Measurements from ENCODE around the gene TBC1D1. TPM values are rescaled to one million over a fixed set of nuclear protein-coding genes. Genes with fewer than 3 reads are reported as not detected.

TBC1D1 gene
- total RNA-seq, 2 experiments from 2014 or later: 40.7 to 46.5 TPM

GRCh38 chr4:38007645-38008044, 116.8 kb downstream of the TBC1D1 start:
- ChIA-PET POLR2A (no interaction called here), CTCF (no interaction called here)
- no peaks in the 10 kb centered on the region for H3K9me3 Mint-ChIP-seq
- no peak overlapping the region for H3K27ac Mint-ChIP-seq
- H3K4me1 Mint-ChIP-seq (ENCODE audit: low read depth): peaks cover 35% of the 10 kb centered on the region
- H3K27me3 Mint-ChIP-seq: no peaks in the 10 kb centered on the region
- no peaks in the 10 kb centered on the region for H3K27me3 ChIP-seq (ENCODE audit: control insufficient read depth in 1 of 2, insufficient read depth in 2 of 2, low read length in 2 of 2)
- H3K36me3 ChIP-seq (ENCODE audit: insufficient read depth, low read length): no peaks in the 10 kb centered on the region
- no peak for TF ChIP-seq CTCF (IDR thresholded peaks at IDR 0.05)
- H3K4me1 ChIP-seq (ENCODE audit: insufficient read depth, low read length): peaks cover 2% of the 10 kb centered on the region
- no peak overlapping the region for H3K27ac ChIP-seq (ENCODE audit: low read depth in 1 of 2, low read length in 2 of 2)
- DNase-seq (no peak), ATAC-seq (ENCODE audit: poor library complexity) (no peak)
- H3K4me3 Mint-ChIP-seq: no peak overlapping the region
- no peaks in the 10 kb centered on the region for H3K9me3 ChIP-seq (ENCODE audit: control insufficient read depth in 1 of 2, insufficient read depth in 1 of 2, low read length in 2 of 2)
- intact Hi-C loops (cut with DNase I, micrococcal nuclease): no loop called here
- H3K4me3 ChIP-seq (ENCODE audit: low read length): no peak overlapping the region
- H3K36me3 Mint-ChIP-seq (ENCODE audit: low read depth): no peaks in the 10 kb centered on the region

- Mint-ChIP-seq H3K27me3 (no peaks in the 10 kb centered on the region), H3K27ac (no peak overlapping the region), H3K36me3 (ENCODE audit: low read depth) (peaks cover under 1% of the 10 kb centered on the region), H3K9me3 (no peaks in the 10 kb centered on the region), H3K4me1 (ENCODE audit: low read depth) (peaks cover 27% of the 10 kb centered on the region), H3K4me3 (no peak overlapping the region)
- POLR2A ChIA-PET: no interaction called here
- no peaks in the 10 kb centered on the region for H3K36me3 ChIP-seq (ENCODE audit: insufficient read depth, low read length)
- no peaks in the 10 kb centered on the region for H3K27me3 ChIP-seq (ENCODE audit: control insufficient read depth in 1 of 2, insufficient read depth in 2 of 2, low read length in 2 of 2)
- ATAC-seq (ENCODE audit: poor library complexity) (no peak), DNase-seq (no peak)
- H3K4me3 ChIP-seq (ENCODE audit: low read length): no peak overlapping the region
- intact Hi-C loops (cut with DNase I, micrococcal nuclease): no loop called here
- H3K27ac ChIP-seq (ENCODE audit: low read depth in 1 of 2, low read length in 2 of 2): no peak overlapping the region
- CTCF ChIA-PET: no interaction called here
- H3K4me1 ChIP-seq (ENCODE audit: insufficient read depth, low read length): no peaks in the 10 kb centered on the region
- H3K9me3 ChIP-seq (ENCODE audit: control insufficient read depth in 1 of 2, insufficient read depth in 1 of 2, low read length in 2 of 2): no peaks in the 10 kb centered on the region
- TF ChIP-seq CTCF (IDR thresholded peaks at IDR 0.05): no peak
Measured at GRCh38 chr4:38008571-38009021, 117.7 kb downstream of the TBC1D1 start.

DNA sequence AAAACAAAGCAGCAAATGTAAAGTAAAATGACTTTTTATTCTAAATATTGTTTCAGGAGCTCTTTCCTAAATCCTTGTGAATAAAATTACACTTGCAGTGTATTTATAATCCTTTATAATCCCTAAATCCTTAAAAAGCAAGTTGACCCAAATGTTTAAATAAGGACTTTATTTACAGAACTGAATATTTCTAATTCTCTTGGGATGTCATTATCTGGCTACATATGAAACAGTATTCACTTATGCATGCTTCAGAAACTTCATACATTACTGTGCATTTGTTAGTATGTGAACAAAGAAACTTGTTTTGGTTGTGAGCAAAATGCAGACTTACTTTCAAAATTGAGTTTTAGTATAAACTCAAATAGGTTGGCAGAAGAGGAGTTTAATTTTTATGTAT, 118.5 kb downstream of the TBC1D1 start:
- intact Hi-C loops (cut with DNase I, micrococcal nuclease): no loop called here
- no peak for TF ChIP-seq CTCF (IDR thresholded peaks at IDR 0.05)
- Mint-ChIP-seq H3K9me3 (no peaks in the 10 kb centered on the region), H3K27ac (no peak overlapping the region), H3K36me3 (ENCODE audit: low read depth) (peaks cover 7% of the 10 kb centered on the region), H3K4me3 (no peak overlapping the region), H3K27me3 (no peaks in the 10 kb centered on the region), H3K4me1 (ENCODE audit: low read depth) (peaks cover 21% of the 10 kb centered on the region)
- POLR2A ChIA-PET: no interaction called here
- Histone ChIP-seq H3K27ac (ENCODE audit: low read depth in 1 of 2, low read length in 2 of 2) (no peak overlapping the region), H3K4me1 (ENCODE audit: insufficient read depth, low read length) (no peaks in the 10 kb centered on the region), H3K27me3 (ENCODE audit: control insufficient read depth in 1 of 2, insufficient read depth in 2 of 2, low read length in 2 of 2) (no peaks in the 10 kb centered on the region), H3K9me3 (ENCODE audit: control insufficient read depth in 1 of 2, insufficient read depth in 1 of 2, low read length in 2 of 2) (no peaks in the 10 kb centered on the region), H3K36me3 (ENCODE audit: insufficient read depth, low read length) (no peaks in the 10 kb centered on the region), H3K4me3 (ENCODE audit: low read length) (no peak overlapping the region)
- CTCF ChIA-PET: no interaction called here
- no peak for DNase-seq
- ATAC-seq (ENCODE audit: poor library complexity): no peak

All from CD4-positive, alpha-beta T cell (primary cell).